WTC11 (cell line): ENCODE data around the gene RCAN2. TPM values are rescaled to one million over a fixed set of nuclear protein-coding genes. Genes with fewer than 3 reads are reported as not detected.

ENCODE experiments used
- ATAC-seq: fragments of 200-7000 bp; cut with Tn5 transposase; 2 replicates; pipeline ENCODE4 v1.10.0; 2021; ENCODE audit warnings: mild to moderate bottlenecking, moderate library complexity
- CTCF ChIA-PET: fragments of 300-600 bp; sonication (Branson Sonifier 250); formaldehyde crosslinking; loops from one replicate; lab custom pipeline; 2021; ENCODE audit warnings: antibody characterized with exemption; lab: Charles Lee
- POLR2A ChIA-PET: fragments of 350-600 bp; sonication (Branson Sonifier 250); formaldehyde crosslinking; loops from one replicate; lab custom pipeline; 2021; ENCODE audit warnings: antibody characterized with exemption; lab: Charles Lee
- DNase-seq: peaks from one replicate; pipeline ENCODE4 v3.0.0; 2021; ENCODE audit warnings: low spot score
- H3K27ac Mint-ChIP-seq: 2 replicates; pipeline ENCODE4 v1.8.0; 2021; ENCODE audit warnings: mixed read lengths
- H3K27me3 Mint-ChIP-seq: 2 replicates; pipeline ENCODE4 v1.8.0; 2021; ENCODE audit warnings: low read depth, mild to moderate bottlenecking, moderate library complexity, mixed read lengths
- H3K36me3 Mint-ChIP-seq: 2 replicates; pipeline ENCODE4 v1.8.0; 2021; ENCODE audit warnings: mixed read lengths
- H3K4me1 Mint-ChIP-seq: 2 replicates; pipeline ENCODE4 v1.8.0; 2022; ENCODE audit warnings: mixed read lengths
- H3K4me3 Mint-ChIP-seq: 2 replicates; pipeline ENCODE4 v1.8.0; 2021; ENCODE audit warnings: mild to moderate bottlenecking, moderate library complexity, mixed read lengths
- H3K9me3 Mint-ChIP-seq: 2 replicates; pipeline ENCODE4 v1.8.0; 2021; ENCODE audit warnings: mixed read lengths
- ATF6 ChIP-seq: sonication (generic); formaldehyde crosslinking; IDR thresholded peaks from 2 replicates; pipeline ENCODE4 v1.8.1; 2023; ENCODE audit warnings: mild to moderate bottlenecking, missing genetic modification reagents
- CDX4 ChIP-seq: fragments of 250-450 bp; sonication (Bioruptor Pico); IDR thresholded peaks from 2 replicates; pipeline ENCODE4 v1.9.0; 2021; ENCODE audit warnings: moderate library complexity, mild to moderate bottlenecking, inconsistent platforms, borderline replicate concordance
- CTCF ChIP-seq: fragments of 200-600 bp; IDR thresholded peaks from 2 replicates; pipeline ENCODE4 v1.8.0; 2022; ENCODE audit warnings: antibody characterized with exemption
- ETV6 ChIP-seq: sonication (generic); formaldehyde crosslinking; IDR thresholded peaks from 2 replicates; pipeline ENCODE4 v1.8.1; 2022; ENCODE audit warnings: mild to moderate bottlenecking, missing genetic modification reagents
- FOXP1 ChIP-seq: sonication (generic); formaldehyde crosslinking; IDR thresholded peaks from 2 replicates; pipeline ENCODE4 v1.8.0; 2022; ENCODE audit warnings: missing genetic modification reagents, mild to moderate bottlenecking, moderate library complexity, borderline replicate concordance
- IRF1 ChIP-seq: sonication (generic); formaldehyde crosslinking; IDR thresholded peaks from 2 replicates; pipeline ENCODE4 v1.8.0; 2023; ENCODE audit warnings: missing genetic modification reagents
- JAZF1 ChIP-seq: fragments of 250-450 bp; sonication (Bioruptor Pico); IDR thresholded peaks from 2 replicates; pipeline ENCODE4 v1.9.0; 2021; ENCODE audit warnings: moderate library complexity, mild to moderate bottlenecking, inconsistent platforms
- KAT7 ChIP-seq: sonication (generic); formaldehyde crosslinking; IDR thresholded peaks from 2 replicates; pipeline ENCODE4 v1.8.1; 2023; ENCODE audit warnings: missing genetic modification reagents, mild to moderate bottlenecking, borderline replicate concordance
- NFE2L1 ChIP-seq: sonication (generic); formaldehyde crosslinking; IDR thresholded peaks from 2 replicates; pipeline ENCODE4 v1.8.1; 2023; ENCODE audit warnings: missing genetic modification reagents
- NR3C1 ChIP-seq: sonication (generic); formaldehyde crosslinking; conservative IDR thresholded peaks from 2 replicates; pipeline ENCODE4 v1.8.1; 2023; ENCODE audit warnings: low read depth, mild to moderate bottlenecking, missing genetic modification reagents
- PRRX2 ChIP-seq: fragments of 250-450 bp; sonication (Bioruptor Pico); IDR thresholded peaks from 2 replicates; pipeline ENCODE4 v1.8.0; 2021; ENCODE audit warnings: mild to moderate bottlenecking
- RORB ChIP-seq: fragments of 250-450 bp; sonication (Bioruptor Pico); IDR thresholded peaks from 2 replicates; pipeline ENCODE4 v1.9.0; 2021; ENCODE audit warnings: mild to moderate bottlenecking
- TCF7 ChIP-seq: sonication (generic); formaldehyde crosslinking; IDR thresholded peaks from 2 replicates; pipeline ENCODE4 v1.8.0; 2022; ENCODE audit warnings: mild to moderate bottlenecking, low read depth, missing genetic modification reagents, moderate library complexity
- ZNF138 ChIP-seq: sonication (generic); formaldehyde crosslinking; conservative IDR thresholded peaks from 2 replicates; pipeline ENCODE4 v1.8.1; 2022; ENCODE audit warnings: mild to moderate bottlenecking, moderate library complexity, missing genetic modification reagents
- ZNF263 ChIP-seq: sonication (generic); formaldehyde crosslinking; IDR thresholded peaks from 2 replicates; pipeline ENCODE4 v1.8.1; 2022; ENCODE audit warnings: low read depth, mild to moderate bottlenecking, moderate library complexity, missing genetic modification reagents
- ZNF281 ChIP-seq: sonication (generic); formaldehyde crosslinking; IDR thresholded peaks from 2 replicates; pipeline ENCODE4 v1.8.0; 2023; ENCODE audit warnings: mild to moderate bottlenecking, missing genetic modification reagents
- ZNF512 ChIP-seq: sonication (generic); formaldehyde crosslinking; IDR thresholded peaks from 2 replicates; pipeline ENCODE4 v1.8.1; 2022; ENCODE audit warnings: missing genetic modification reagents, borderline replicate concordance
- ZNF532 ChIP-seq: fragments of 250-450 bp; sonication (Bioruptor Pico); IDR thresholded peaks from 2 replicates; pipeline ENCODE4 v1.9.0; 2021; ENCODE audit warnings: mild to moderate bottlenecking, borderline replicate concordance
- total RNA-seq: library from RNA; stranded (reverse); gene quantifications from 3 replicates; pipeline ENCODE4 v1.2.3, GENCODE V29; 2021

The RCAN2 gene
- total RNA-seq, 1 experiment from 2014 or later, result 3.9 TPM

GRCh38 chr6:46270336-46270735 lies 220.9 kb downstream of the RCAN2 start:
- H3K27me3 Mint-ChIP-seq, result no peaks in the 10 kb centered on the region
- DNase-seq (no peak), ATAC-seq (no peak)
- H3K4me3 Mint-ChIP-seq, result no peak overlapping the region
- no peak for TF ChIP-seq ZNF263 (CRISPR knock-in tag)
- TF ChIP-seq KAT7 (CRISPR knock-in tag), result no peak
- no peak for TF ChIP-seq RORB
- TF ChIP-seq NR3C1 (CRISPR knock-in tag), result no peak
- no peak for TF ChIP-seq PRRX2 (CRISPR knock-in tag)
- TF ChIP-seq FOXP1, result no peak
- no peak for TF ChIP-seq CDX4 (CRISPR knock-in tag)
- no peak for TF ChIP-seq ZNF138
- no peak for TF ChIP-seq TCF7 (CRISPR knock-in tag)
- no peak for TF ChIP-seq ZNF512 (CRISPR knock-in tag)
- no peak for TF ChIP-seq ATF6 (CRISPR knock-in tag)
- CTCF ChIA-PET, result interaction anchor here (1.4 kb wide), 1 partner anchor 180 kb away, joined by 3 read pairs; no protein-coding TSS in a partner anchor
- H3K36me3 Mint-ChIP-seq, result no peaks in the 10 kb centered on the region
- no peaks in the 10 kb centered on the region for H3K9me3 Mint-ChIP-seq
- POLR2A ChIA-PET, result no interaction called here
- H3K4me1 Mint-ChIP-seq, result no peaks in the 10 kb centered on the region
- no peak overlapping the region for H3K27ac Mint-ChIP-seq

- POLR2A ChIA-PET, result no interaction called here
- Mint-ChIP-seq H3K27ac (no peak overlapping the region), H3K9me3 (no peaks in the 10 kb centered on the region), H3K4me1 (no peaks in the 10 kb centered on the region), H3K36me3 (no peaks in the 10 kb centered on the region), H3K4me3 (no peak overlapping the region), H3K27me3 (no peaks in the 10 kb centered on the region)
- CTCF ChIA-PET, result interaction anchor here (1.1 to 1.4 kb wide), 2 partner anchors 49 to 179 kb away, joined by 3 read pairs; no protein-coding TSS in a partner anchor
- ATAC-seq, result no peak
- DNase-seq, result no peak
- TF ChIP-seq NFE2L1 (CRISPR knock-in tag) (no peak), ZNF281 (CRISPR knock-in tag) (no peak), ETV6 (no peak), ZNF532 (CRISPR knock-in tag) (no peak), CTCF (no peak), IRF1 (CRISPR knock-in tag) (no peak), JAZF1 (CRISPR knock-in tag) (no peak), ZNF512 (CRISPR knock-in tag) (no peak)
Observed at GRCh38 chr6:46269447-46270229, 221.6 kb downstream of the RCAN2 start.
